ENCODE results near the gene ABCB8. TPM values are rescaled to one million over a fixed set of nuclear protein-coding genes. Genes with fewer than 3 reads are reported as not detected.

The ABCB8 gene
- total and polyA plus RNA-seq, 2 donors (not counting 3 experiments of a cell fraction or from before 2014, with no cell fraction given): 38.0 to 46.3 TPM

DNA sequence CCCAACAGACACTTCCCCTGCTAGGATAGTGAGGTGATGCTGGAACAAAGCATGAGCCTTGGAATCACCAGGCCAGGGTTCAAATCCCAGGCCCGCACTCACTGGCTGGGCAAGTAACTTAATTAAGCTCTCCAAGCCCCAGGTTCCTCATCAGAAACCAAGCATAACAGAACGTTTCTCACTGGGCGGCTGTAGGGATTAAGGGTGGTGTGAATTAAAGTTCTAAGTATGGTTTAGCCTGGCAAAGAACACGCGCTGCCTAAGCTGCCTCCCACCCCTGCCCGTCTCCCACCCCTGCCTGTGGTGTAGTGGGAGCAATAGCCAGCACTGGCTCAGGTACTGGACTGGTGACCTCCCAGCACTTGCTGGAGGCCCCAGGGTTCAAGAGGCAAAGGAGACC, 36.7 kb downstream of the ABCB8 start:
- H3K36me3 ChIP-seq (ENCODE audit: control insufficient read depth in 2 of 2, extremely low read depth in 1 of 2, insufficient read depth in 2 of 2, low read length in 2 of 2): peaks cover 15 to 48% of the 10 kb centered on the region in 2 experiments
- H3K27ac ChIP-seq (ENCODE audit: insufficient read depth, low read depth, low read length): no peak overlapping the region
- no peak overlapping the region for H3K4me2 ChIP-seq (ENCODE audit: insufficient read depth, low read length)
- H3K4me1 ChIP-seq (ENCODE audit: control insufficient read depth, extremely low read depth, insufficient read depth, low read length): peaks cover 10% of the 10 kb centered on the region
- no peak overlapping the region for H2AFZ ChIP-seq (ENCODE audit: low read depth, low read length)
- CTCF ChIA-PET: no interaction called here
- no peaks in the 10 kb centered on the region for H3K9me3 ChIP-seq (replicated peaks; ENCODE audit: control insufficient read depth, insufficient read depth, low read length)
- H3K9me1 ChIP-seq (replicated peaks; ENCODE audit: control insufficient read depth, extremely low read depth, insufficient read depth, low read length): no peaks in the 10 kb centered on the region
- POLR2A ChIA-PET: no interaction called here
- BruUV-seq (replicated peaks): no TSS peak
- TF ChIP-seq EZH2 (IDR thresholded peaks at IDR 0.05; ENCODE audit: borderline replicate concordance, low read depth, low read length, severe bottlenecking) (no peak), JUN (IDR thresholded peaks at IDR 0.05; ENCODE audit: borderline replicate concordance, insufficient read depth, insufficient read length, low read depth) (no peak), FOS (IDR thresholded peaks at IDR 0.05; ENCODE audit: borderline replicate concordance, insufficient read depth, low read length) (no peak), POLR2AphosphoS5 (IDR thresholded peaks at IDR 0.05; ENCODE audit: insufficient read depth, low read depth, low read length) (no peak)
- TF ChIP-seq, protein P1, sequence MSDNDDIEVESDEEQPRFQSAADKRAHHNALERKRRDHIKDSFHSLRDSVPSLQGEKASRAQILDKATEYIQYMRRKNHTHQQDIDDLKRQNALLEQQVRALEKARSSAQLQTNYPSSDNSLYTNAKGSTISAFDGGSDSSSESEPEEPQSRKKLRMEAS (IDR thresholded peaks at IDR 0.05; ENCODE audit: insufficient read depth, insufficient read length): no peak
- TF ChIP-seq, protein P2, sequence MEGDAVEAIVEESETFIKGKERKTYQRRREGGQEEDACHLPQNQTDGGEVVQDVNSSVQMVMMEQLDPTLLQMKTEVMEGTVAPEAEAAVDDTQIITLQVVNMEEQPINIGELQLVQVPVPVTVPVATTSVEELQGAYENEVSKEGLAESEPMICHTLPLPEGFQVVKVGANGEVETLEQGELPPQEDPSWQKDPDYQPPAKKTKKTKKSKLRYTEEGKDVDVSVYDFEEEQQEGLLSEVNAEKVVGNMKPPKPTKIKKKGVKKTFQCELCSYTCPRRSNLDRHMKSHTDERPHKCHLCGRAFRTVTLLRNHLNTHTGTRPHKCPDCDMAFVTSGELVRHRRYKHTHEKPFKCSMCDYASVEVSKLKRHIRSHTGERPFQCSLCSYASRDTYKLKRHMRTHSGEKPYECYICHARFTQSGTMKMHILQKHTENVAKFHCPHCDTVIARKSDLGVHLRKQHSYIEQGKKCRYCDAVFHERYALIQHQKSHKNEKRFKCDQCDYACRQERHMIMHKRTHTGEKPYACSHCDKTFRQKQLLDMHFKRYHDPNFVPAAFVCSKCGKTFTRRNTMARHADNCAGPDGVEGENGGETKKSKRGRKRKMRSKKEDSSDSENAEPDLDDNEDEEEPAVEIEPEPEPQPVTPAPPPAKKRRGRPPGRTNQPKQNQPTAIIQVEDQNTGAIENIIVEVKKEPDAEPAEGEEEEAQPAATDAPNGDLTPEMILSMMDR (IDR thresholded peaks at IDR 0.05; ENCODE audit: extremely low read depth in 1 of 2, insufficient read depth in 1 of 2, low read depth in 1 of 2, low read length in 2 of 2): no peak
- DNase-seq (ENCODE audit: low read depth, low spot score) (no peak), FAIRE-seq (no peak)
- H3K79me2 ChIP-seq (ENCODE audit: control insufficient read depth, insufficient read depth, low read length): peaks cover 30% of the 10 kb centered on the region
- intact Hi-C loops (cut with micrococcal nuclease) (no loop called here), dilution Hi-C loops (cut with MboI; ENCODE audit: extremely low pct_ligation_motif_present, low sequenced_read_pairs) (no loop called here)
- no peak overlapping the region for H3K4me3 ChIP-seq (replicated peaks in 1 of 3; ENCODE audit: insufficient read depth in 1 of 3, low read depth in 1 of 3, low read length in 3 of 3)
- no peaks in the 10 kb centered on the region for H4K20me1 ChIP-seq (replicated peaks; ENCODE audit: control insufficient read depth, extremely low read depth, insufficient read depth, low read length)
- H3K27me3 ChIP-seq (ENCODE audit: control insufficient read depth in 2 of 2, insufficient read depth in 2 of 2, low read length in 2 of 2): no peaks in the 10 kb centered on the region
- no peak overlapping the region for H3K9ac ChIP-seq (replicated peaks; ENCODE audit: extremely low read depth, insufficient read depth, low read length)

Data from endothelial cell of umbilical vein (primary cell).